Measurements from ENCODE around the gene CPO.

Gene CPO

DNA sequence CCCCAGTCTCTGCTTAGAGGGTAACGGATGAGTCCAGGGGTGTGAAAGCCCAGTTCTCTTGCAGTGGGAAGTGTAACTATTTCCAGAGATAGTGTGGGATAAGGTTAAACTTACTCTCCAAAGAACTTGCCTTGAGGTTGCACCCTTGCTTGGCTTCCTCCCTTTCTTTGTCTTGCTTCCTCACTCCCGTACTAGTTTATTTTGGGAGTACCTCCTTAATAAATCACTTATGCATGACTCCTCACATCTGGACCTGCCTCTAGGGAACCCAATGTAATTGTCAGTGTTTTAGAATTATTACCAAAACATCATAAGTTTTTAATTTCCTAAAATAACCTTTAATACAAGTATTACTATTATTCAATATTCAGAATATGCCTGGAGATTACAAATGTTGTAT, 35.2 kb downstream of the CPO start:
- no peak for DNase-seq (ENCODE audit: low spot score)

DNA sequence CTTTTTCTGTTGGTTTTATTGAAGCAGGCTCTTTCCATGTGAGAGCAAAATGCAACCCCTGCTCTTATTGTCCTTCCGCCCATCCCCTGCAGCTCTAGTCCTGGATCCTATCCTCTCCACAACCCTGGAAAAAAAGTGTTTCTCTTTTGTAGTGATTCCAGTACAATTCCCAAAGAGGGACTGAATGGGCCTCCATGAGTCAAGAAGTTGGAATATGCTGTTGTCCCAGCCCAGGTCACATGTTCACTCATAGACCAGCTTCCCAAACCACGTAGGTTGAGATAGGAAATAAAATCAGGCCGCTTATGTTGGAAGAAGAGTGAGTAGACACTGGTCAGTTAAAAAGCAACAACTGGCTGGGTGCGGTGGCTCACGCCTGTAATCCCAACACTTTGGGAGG, 39.4 kb downstream of the CPO start:
- no peak for DNase-seq (ENCODE audit: low spot score)

- no peak for DNase-seq (ENCODE audit: low spot score)
Measured at GRCh38 chr2:206979365-206979764, 40.0 kb downstream of the CPO start.

DNA sequence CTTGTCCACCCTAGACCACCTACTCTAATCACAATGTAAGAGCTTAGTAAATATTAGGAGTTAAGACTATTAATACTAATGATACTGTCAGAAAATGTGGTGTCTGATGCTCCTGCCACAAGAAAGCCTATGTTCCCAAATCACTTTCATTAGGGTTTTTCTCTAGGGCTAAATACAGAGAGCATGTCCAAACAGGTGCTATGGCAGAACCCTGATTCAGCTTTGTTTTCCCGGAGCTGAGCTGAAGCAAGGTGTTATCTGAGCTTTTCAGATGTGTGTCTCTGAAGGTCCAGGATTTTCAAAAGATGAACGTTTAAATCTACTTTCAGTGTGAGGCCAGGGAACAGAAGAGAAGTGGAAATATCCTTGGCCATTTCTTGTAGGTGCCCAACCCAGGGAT, 40.6 kb downstream of the CPO start:
- no peak for DNase-seq (ENCODE audit: low spot score)

GRCh38 chr2:206980413-206980812, 41.1 kb downstream of the CPO start:
- no peak for DNase-seq (ENCODE audit: low spot score)

- DNase-seq (ENCODE audit: low spot score) = no peak
Measured at GRCh38 chr2:206981086-206981674, 41.9 kb downstream of the CPO start.

GRCh38 chr2:206981739-206982340, 42.5 kb downstream of the CPO start:
- DNase-seq (ENCODE audit: low spot score) = peak; percentile 88

GRCh38 chr2:206982360-206982955, 43.1 kb downstream of the CPO start:
- DNase-seq (ENCODE audit: low spot score) = peak; percentile 52

- DNase-seq (ENCODE audit: low spot score) = peak; percentile 33
Measured at GRCh38 chr2:206983161-206983859, 44.0 kb downstream of the CPO start.

DNA sequence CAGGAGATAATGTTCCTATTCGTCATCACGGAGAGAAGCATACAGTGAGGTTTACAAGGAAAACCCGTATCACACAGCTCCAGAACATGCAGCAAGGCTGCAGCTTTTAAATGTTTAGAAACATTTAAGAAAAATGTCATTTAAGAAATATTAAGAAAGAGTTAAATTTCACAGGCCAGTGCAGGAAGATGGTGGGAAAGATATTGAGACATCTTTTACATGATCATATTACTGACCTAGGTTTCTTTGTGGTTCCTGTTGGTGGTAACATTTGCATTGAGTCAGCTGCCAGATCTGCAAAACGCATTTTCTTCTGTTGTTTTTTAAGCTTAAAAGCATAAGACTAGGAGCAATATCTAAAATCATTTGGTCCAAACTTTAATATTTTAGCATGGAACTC, 44.9 kb downstream of the CPO start:
- DNase-seq (ENCODE audit: low spot score) = no peak

DNA sequence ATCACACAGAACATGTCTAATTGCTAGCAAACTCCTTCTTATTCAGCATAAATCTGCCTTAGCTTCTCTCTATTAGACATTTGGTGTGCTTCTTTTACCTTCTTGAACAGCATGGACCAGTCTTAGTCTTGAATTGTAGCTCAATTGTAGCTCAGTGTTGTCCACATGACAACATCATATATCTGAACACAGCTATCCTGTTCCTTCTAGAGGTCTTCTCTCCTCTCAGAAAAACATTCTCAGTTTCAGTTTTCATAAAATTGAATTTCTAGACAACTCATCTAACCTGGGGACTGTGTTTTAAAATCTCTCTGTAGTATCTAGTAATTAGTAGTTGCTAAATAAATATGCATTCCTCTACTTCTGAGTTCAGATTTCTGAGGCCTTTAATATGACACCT, 47.6 kb downstream of the CPO start:
- no peak for DNase-seq (ENCODE audit: low spot score)

- no peak for DNase-seq (ENCODE audit: low spot score)
Measured at GRCh38 chr2:206987810-206988209, 48.5 kb downstream of the CPO start.

- DNase-seq (ENCODE audit: low spot score) = no peak
Measured at GRCh38 chr2:206988884-206989283, 49.6 kb downstream of the CPO start.

- DNase-seq (ENCODE audit: low spot score) = peak; percentile 29
Measured at GRCh38 chr2:206989311-206989710, 50.0 kb downstream of the CPO start.

DNA sequence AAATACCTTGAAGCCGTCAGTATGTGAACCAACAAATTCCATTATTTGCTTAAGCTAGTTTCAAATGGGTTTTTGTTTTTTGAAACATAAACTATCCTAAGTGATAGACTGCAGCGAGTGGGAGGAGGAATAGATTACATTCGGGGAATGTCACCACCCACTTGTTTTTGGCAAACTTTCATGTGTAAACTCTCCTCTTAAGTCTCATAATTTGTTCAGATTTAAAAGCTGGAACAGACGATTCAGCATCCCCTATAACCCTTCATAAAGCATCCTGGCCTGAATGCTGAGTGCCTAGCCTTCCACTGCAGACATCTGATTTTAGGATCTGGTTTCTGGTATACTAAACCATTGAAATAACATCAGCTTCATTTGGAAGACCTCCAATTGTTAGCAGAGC, 51.0 kb downstream of the CPO start:
- no peak for DNase-seq (ENCODE audit: low spot score)

DNA sequence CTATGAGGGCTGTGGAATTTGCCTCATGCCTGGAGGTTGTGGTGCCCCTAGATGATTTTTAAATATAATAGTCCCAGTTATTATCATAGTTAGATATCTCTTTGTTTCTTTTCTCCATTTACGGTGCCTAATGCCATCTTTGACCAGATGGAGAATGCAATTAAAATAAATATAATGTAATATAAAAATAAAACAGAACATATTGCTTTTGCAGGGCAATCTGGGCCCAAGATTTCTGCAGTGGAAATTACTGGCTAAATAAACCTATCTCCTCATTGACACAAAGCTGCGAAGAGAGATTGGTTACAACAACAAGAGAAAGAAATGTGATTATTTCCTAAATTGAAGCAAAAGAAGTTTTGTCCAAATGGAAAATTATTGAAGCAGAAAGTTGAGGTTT, 51.8 kb downstream of the CPO start:
- no peak for DNase-seq (ENCODE audit: low spot score)

GRCh38 chr2:206993396-206993911, 54.1 kb downstream of the CPO start:
- DNase-seq (ENCODE audit: low spot score) = no peak

DNA sequence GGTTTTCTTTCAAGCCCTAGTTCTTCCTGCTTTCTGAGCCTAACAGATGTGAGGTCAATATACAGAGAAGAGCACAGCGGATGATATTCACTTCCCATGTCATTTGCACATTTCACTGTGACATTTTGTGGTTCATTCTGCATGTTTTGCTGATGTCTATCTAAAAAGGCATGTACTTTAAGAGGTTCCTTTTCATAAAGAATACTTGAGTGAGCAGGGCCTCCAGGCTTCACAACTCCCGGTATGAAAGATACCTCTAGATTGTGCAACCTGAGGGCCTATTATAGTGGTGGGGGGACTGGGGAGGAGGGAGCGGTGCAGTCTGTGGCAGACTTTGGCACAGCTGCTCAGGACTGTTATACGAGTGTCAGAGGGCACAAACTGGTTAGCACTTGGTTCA, 54.6 kb downstream of the CPO start:
- DNase-seq (ENCODE audit: low spot score) = no peak

DNA sequence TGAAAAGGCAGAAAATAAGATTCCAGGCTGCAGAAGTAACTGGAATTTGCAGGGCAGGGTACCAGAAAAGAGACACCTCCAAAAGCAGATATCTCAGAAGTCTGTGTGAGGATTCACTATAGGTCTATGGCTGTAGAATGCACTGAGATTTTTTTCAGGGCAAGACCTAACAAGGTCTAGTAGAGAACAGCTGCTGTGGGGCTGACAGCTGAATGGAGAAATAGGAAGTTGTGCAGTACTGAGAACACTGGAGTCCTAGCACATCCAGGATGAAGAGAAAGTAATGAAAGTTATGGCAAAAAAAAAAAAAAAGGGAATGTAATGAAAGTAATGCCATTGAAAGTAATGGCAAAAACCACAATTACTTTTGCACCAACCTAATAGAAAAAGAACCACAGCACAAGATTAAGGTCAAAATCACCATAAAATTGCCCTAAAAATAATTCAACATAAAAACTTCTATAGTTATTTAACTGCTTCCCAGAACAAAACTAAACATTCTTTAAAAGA, 57.3 kb downstream of the CPO start:
- no peak for DNase-seq (ENCODE audit: low spot score)

GRCh38 chr2:207008105-207008990, 69.0 kb downstream of the CPO start:
- DNase-seq (ENCODE audit: low spot score) = peak; percentile 82

GRCh38 chr2:207012461-207012860, 73.1 kb downstream of the CPO start:
- no peak for DNase-seq (ENCODE audit: low spot score)

- DNase-seq (ENCODE audit: low spot score) = no peak
Measured at GRCh38 chr2:207014424-207014823, 75.1 kb downstream of the CPO start.

Data from globus pallidus (tissue), 1 donor.